Activated CD4-positive, alpha-beta T cell treated with anti-CD3 and anti-CD28 coated beads, Interleukin-2, amount 50 U/mL, for 48 hours (primary cell): ENCODE measurements around the gene MYO16.
"Not testable (repeated sequence)": the region's sequence is repeated elsewhere in the genome, so short reads cannot be mapped to it uniquely, and the experiment has no call there.

Source experiments
- DNase-seq, 2 experiments: peaks; one replicate each; pipeline ENCODE4 v3.0.0-alpha.2; 2020

The MYO16 gene

GRCh38 chr13:108903613-108904012, 274.2 kb downstream of the MYO16 start:
- DNase-seq = no peak

GRCh38 chr13:108911807-108912206, 282.4 kb downstream of the MYO16 start:
- DNase-seq = no peak

GRCh38 chr13:108913731-108914130, 284.3 kb downstream of the MYO16 start:
- not testable (repeated sequence) for DNase-seq

GRCh38 chr13:108915095-108915633, 285.8 kb downstream of the MYO16 start:
- DNase-seq = no peak

- DNase-seq = peak; percentile 85 to 89
Observed at GRCh38 chr13:108915634-108916512, 286.5 kb downstream of the MYO16 start.

- no peak for DNase-seq
Observed at GRCh38 chr13:108917581-108917980, 288.2 kb downstream of the MYO16 start.

- no peak for DNase-seq
Observed at GRCh38 chr13:108919036-108919907, 289.9 kb downstream of the MYO16 start.

- DNase-seq = no peak
Observed at GRCh38 chr13:108920137-108920536, 290.7 kb downstream of the MYO16 start.

- DNase-seq = no peak
Observed at GRCh38 chr13:108921238-108921637, 291.8 kb downstream of the MYO16 start.

- DNase-seq = no peak
Observed at GRCh38 chr13:108922108-108922507, 292.7 kb downstream of the MYO16 start.

GRCh38 chr13:108923386-108924047, 294.1 kb downstream of the MYO16 start:
- no peak for DNase-seq

- DNase-seq = no peak
Observed at GRCh38 chr13:108924134-108924533, 294.7 kb downstream of the MYO16 start.

GRCh38 chr13:108924541-108924940, 295.1 kb downstream of the MYO16 start:
- no peak for DNase-seq

GRCh38 chr13:108925070-108925469, 295.7 kb downstream of the MYO16 start:
- DNase-seq = no peak

- DNase-seq = no peak
Observed at GRCh38 chr13:108926862-108927261, 297.5 kb downstream of the MYO16 start.

- no peak for DNase-seq
Observed at GRCh38 chr13:108927615-108928014, 298.2 kb downstream of the MYO16 start.

GRCh38 chr13:108929532-108930206, 300.3 kb downstream of the MYO16 start:
- no peak for DNase-seq

GRCh38 chr13:108932196-108932595, 302.8 kb downstream of the MYO16 start:
- no peak for DNase-seq

GRCh38 chr13:108933061-108933460, 303.6 kb downstream of the MYO16 start:
- no peak for DNase-seq

- DNase-seq = no peak
Observed at GRCh38 chr13:108938155-108938554, 308.7 kb downstream of the MYO16 start.

- DNase-seq = no peak
Observed at GRCh38 chr13:108940121-108940520, 310.7 kb downstream of the MYO16 start.

- no peak for DNase-seq
Observed at GRCh38 chr13:108943842-108944241, 314.4 kb downstream of the MYO16 start.
